Measurements from ENCODE around the gene PLXND1. TPM values are rescaled to one million over a fixed set of nuclear protein-coding genes. Genes with fewer than 3 reads are reported as not detected.

Gene PLXND1
- total RNA-seq, 1 experiment from 2014 or later, result 47.3 TPM

GRCh38 chr3:129632056-129632455 is 25.6 kb upstream of the PLXND1 start:
- no peak for ATAC-seq
- no peak overlapping the region for H3K4me2 ChIP-seq (ENCODE audit: low read length)
- no peaks in the 10 kb centered on the region for H3K9me2 ChIP-seq (ENCODE audit: insufficient read depth)
- TF ChIP-seq, protein P1, sequence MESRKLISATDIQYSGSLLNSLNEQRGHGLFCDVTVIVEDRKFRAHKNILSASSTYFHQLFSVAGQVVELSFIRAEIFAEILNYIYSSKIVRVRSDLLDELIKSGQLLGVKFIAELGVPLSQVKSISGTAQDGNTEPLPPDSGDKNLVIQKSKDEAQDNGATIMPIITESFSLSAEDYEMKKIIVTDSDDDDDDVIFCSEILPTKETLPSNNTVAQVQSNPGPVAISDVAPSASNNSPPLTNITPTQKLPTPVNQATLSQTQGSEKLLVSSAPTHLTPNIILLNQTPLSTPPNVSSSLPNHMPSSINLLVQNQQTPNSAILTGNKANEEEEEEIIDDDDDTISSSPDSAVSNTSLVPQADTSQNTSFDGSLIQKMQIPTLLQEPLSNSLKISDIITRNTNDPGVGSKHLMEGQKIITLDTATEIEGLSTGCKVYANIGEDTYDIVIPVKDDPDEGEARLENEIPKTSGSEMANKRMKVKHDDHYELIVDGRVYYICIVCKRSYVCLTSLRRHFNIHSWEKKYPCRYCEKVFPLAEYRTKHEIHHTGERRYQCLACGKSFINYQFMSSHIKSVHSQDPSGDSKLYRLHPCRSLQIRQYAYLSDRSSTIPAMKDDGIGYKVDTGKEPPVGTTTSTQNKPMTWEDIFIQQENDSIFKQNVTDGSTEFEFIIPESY (IDR thresholded peaks at IDR 0.05; ENCODE audit: extremely low read depth, insufficient replicate concordance, low read length), result no peak
- no peak for TF ChIP-seq EZH2 (IDR thresholded peaks at IDR 0.05)
- TF ChIP-seq CEBPB (IDR thresholded peaks at IDR 0.05; ENCODE audit: low read depth), result no peak
- TF ChIP-seq POLR2A (IDR thresholded peaks at IDR 0.05; ENCODE audit: borderline replicate concordance, extremely low read depth, insufficient read depth, insufficient read length), result no peak
- no peak for TF ChIP-seq EGR1 (IDR thresholded peaks at IDR 0.05; ENCODE audit: low read depth)
- no peak for DNase-seq (ENCODE audit: low read depth, low spot score)
- no peaks in the 10 kb centered on the region for H3K79me2 ChIP-seq (ENCODE audit: insufficient read depth, low read length)
- peaks cover 2 to 23% of the 10 kb centered on the region in 2 experiments; a peak in 3 of 4 replicates for H3K4me1 ChIP-seq (ENCODE audit: control insufficient read depth in 1 of 2, insufficient read depth in 2 of 2, low read length in 2 of 2)
- H3K36me3 ChIP-seq (ENCODE audit: control insufficient read depth in 1 of 2, insufficient read depth in 2 of 2, low read length in 2 of 2), result no peaks in the 10 kb centered on the region
- BruUV-seq (replicated peaks), result no TSS peak
- H3K27me3 ChIP-seq (ENCODE audit: insufficient read depth, low read length), result no peaks in the 10 kb centered on the region
- no peak overlapping the region for H2AFZ ChIP-seq (ENCODE audit: low read depth, low read length, poor library complexity, severe bottlenecking)
- H3K9ac ChIP-seq (ENCODE audit: low read length), result no peak overlapping the region
- POLR2A ChIA-PET, result no interaction called here
- intact Hi-C loops (cut with micrococcal nuclease), result no loop called here
- H3K27ac ChIP-seq (ENCODE audit: low read depth, low read length), result no peak overlapping the region
- no peaks in the 10 kb centered on the region for H4K20me1 ChIP-seq (ENCODE audit: insufficient read depth)
- no peak overlapping the region for H3K4me3 ChIP-seq (replicated peaks in 1 of 2; ENCODE audit: low read depth in 1 of 2, low read length in 2 of 2)
- CTCF ChIA-PET, result interaction anchor here (1.0 kb wide), 1 partner anchor 142 kb away, joined by 3 read pairs; no protein-coding TSS in a partner anchor
- peaks cover 8 to 9% of the 10 kb centered on the region in 2 experiments; a peak in 2 of 4 replicates for H3K9me3 ChIP-seq (ENCODE audit: control insufficient read depth in 1 of 2, insufficient read depth in 1 of 2, low read depth in 1 of 2, low read length in 2 of 2)
- RAD21 ChIA-PET (ENCODE audit: low non-redundant PET in 1 of 2, low total read pairs in 2 of 2, uncharacterized antibody in 2 of 2, unreplicated experiment in 2 of 2), result no interaction called here

GRCh38 chr3:129629011-129629410 is 22.5 kb upstream of the PLXND1 start:
- Histone ChIP-seq H4K20me1 (ENCODE audit: insufficient read depth) (no peaks in the 10 kb centered on the region), H3K9me3 (ENCODE audit: control insufficient read depth in 1 of 2, insufficient read depth in 1 of 2, low read depth in 1 of 2, low read length in 2 of 2) (no peaks in the 10 kb centered on the region), H3K79me2 (ENCODE audit: insufficient read depth, low read length) (no peaks in the 10 kb centered on the region), H3K4me3 (replicated peaks in 1 of 2; ENCODE audit: low read depth in 1 of 2, low read length in 2 of 2) (no peak overlapping the region), H3K27me3 (ENCODE audit: insufficient read depth, low read length) (no peaks in the 10 kb centered on the region), H3K36me3 (ENCODE audit: control insufficient read depth in 1 of 2, insufficient read depth in 2 of 2, low read length in 2 of 2) (no peaks in the 10 kb centered on the region), H3K9ac (ENCODE audit: low read length) (no peak overlapping the region), H3K4me1 (ENCODE audit: control insufficient read depth in 1 of 2, insufficient read depth in 2 of 2, low read length in 2 of 2) (peaks cover 15 to 30% of the 10 kb centered on the region in 2 experiments), H2AFZ (ENCODE audit: low read depth, low read length, poor library complexity, severe bottlenecking) (no peak overlapping the region), H3K9me2 (ENCODE audit: insufficient read depth) (no peaks in the 10 kb centered on the region), H3K27ac (ENCODE audit: low read depth, low read length) (no peak overlapping the region), H3K4me2 (ENCODE audit: low read length) (no peak overlapping the region)
- ATAC-seq (no peak), DNase-seq (ENCODE audit: low read depth, low spot score) (no peak)
- CTCF ChIA-PET, result interaction anchor here (1.5 to 2.3 kb wide), 3 partner anchors 20 to 203 kb away, joined by 3 to 16 read pairs (median 13); no protein-coding TSS in a partner anchor
- POLR2A ChIA-PET, result no interaction called here
- intact Hi-C loops (cut with micrococcal nuclease), result loop anchor here (5.0 kb wide), 2 partner anchors 247 to 478 kb away; no protein-coding TSS in a partner anchor
- BruUV-seq (replicated peaks), result no TSS peak
- RAD21 ChIA-PET (ENCODE audit: low non-redundant PET in 1 of 2, low total read pairs in 2 of 2, uncharacterized antibody in 2 of 2, unreplicated experiment in 2 of 2), result interaction anchor here in 1 of 2 experiments (0.6 kb wide), 1 partner anchor 200 kb away, joined by 3 read pairs; no protein-coding TSS in a partner anchor
- TF ChIP-seq SRF (IDR thresholded peaks at IDR 0.05; ENCODE audit: low read depth), result no peak
- TF ChIP-seq, protein P2, sequence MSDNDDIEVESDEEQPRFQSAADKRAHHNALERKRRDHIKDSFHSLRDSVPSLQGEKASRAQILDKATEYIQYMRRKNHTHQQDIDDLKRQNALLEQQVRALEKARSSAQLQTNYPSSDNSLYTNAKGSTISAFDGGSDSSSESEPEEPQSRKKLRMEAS (IDR thresholded peaks at IDR 0.05), result no peak
- no peak for TF ChIP-seq POLR2A (IDR thresholded peaks at IDR 0.05; ENCODE audit: borderline replicate concordance, extremely low read depth, insufficient read depth, insufficient read length)
- no peak for TF ChIP-seq JUND (IDR thresholded peaks at IDR 0.05)
- TF ChIP-seq RAD21 (IDR thresholded peaks at IDR 0.05; ENCODE audit: low read depth), result no peak
- TF ChIP-seq, protein P3, sequence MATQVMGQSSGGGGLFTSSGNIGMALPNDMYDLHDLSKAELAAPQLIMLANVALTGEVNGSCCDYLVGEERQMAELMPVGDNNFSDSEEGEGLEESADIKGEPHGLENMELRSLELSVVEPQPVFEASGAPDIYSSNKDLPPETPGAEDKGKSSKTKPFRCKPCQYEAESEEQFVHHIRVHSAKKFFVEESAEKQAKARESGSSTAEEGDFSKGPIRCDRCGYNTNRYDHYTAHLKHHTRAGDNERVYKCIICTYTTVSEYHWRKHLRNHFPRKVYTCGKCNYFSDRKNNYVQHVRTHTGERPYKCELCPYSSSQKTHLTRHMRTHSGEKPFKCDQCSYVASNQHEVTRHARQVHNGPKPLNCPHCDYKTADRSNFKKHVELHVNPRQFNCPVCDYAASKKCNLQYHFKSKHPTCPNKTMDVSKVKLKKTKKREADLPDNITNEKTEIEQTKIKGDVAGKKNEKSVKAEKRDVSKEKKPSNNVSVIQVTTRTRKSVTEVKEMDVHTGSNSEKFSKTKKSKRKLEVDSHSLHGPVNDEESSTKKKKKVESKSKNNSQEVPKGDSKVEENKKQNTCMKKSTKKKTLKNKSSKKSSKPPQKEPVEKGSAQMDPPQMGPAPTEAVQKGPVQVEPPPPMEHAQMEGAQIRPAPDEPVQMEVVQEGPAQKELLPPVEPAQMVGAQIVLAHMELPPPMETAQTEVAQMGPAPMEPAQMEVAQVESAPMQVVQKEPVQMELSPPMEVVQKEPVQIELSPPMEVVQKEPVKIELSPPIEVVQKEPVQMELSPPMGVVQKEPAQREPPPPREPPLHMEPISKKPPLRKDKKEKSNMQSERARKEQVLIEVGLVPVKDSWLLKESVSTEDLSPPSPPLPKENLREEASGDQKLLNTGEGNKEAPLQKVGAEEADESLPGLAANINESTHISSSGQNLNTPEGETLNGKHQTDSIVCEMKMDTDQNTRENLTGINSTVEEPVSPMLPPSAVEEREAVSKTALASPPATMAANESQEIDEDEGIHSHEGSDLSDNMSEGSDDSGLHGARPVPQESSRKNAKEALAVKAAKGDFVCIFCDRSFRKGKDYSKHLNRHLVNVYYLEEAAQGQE (IDR thresholded peaks at IDR 0.05; ENCODE audit: low read depth), result no peak
- TF ChIP-seq, protein P4, sequence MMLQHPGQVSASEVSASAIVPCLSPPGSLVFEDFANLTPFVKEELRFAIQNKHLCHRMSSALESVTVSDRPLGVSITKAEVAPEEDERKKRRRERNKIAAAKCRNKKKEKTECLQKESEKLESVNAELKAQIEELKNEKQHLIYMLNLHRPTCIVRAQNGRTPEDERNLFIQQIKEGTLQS (IDR thresholded peaks at IDR 0.05), result no peak
- no peak for TF ChIP-seq ELF1 (IDR thresholded peaks at IDR 0.05; ENCODE audit: borderline replicate concordance, low read depth)
- TF ChIP-seq ZNF274 (IDR thresholded peaks at IDR 0.05; ENCODE audit: low read depth, low read length), result no peak
- TF ChIP-seq SIN3A (IDR thresholded peaks at IDR 0.05; ENCODE audit: low read depth), result no peak

Measured in HCT116 (cell line).